Sigmoid colon (tissue), 7 donors: Measurements from ENCODE around the gene TPX2. TPM values are rescaled to one million over a fixed set of nuclear protein-coding genes. Genes with fewer than 3 reads are reported as not detected.

Experiments
- DNase-seq: peaks from one replicate; pipeline ENCODE4 v3.0.0-alpha.2; 2019
- H3K27ac ChIP-seq, 4 donors: fragments of 200-600 bp; sonication (generic); one replicate each; pipeline ENCODE4 v1.5.1; 2016 to 2019; ENCODE audit warnings: mild to moderate bottlenecking in 1 of 4
- H3K27me3 ChIP-seq, 3 donors: fragments of 200-600 bp; sonication (generic); one replicate each; pipeline ENCODE4 v1.5.1; 2019; ENCODE audit warnings: mild to moderate bottlenecking in 1 of 3
- H3K36me3 ChIP-seq, 4 donors: fragments of 200-600 bp; sonication (generic); one replicate each; pipeline ENCODE4 v1.5.1; 2016 to 2019
- H3K4me1 ChIP-seq, 4 donors: fragments of 200-600 bp; sonication (generic); one replicate each; pipeline ENCODE4 v1.5.1; 2017 to 2019
- H3K4me3 ChIP-seq, 4 donors: fragments of 200-600 bp; sonication (generic); one replicate each; pipeline ENCODE4 v1.5.1; 2017 to 2019; ENCODE audit warnings: mild to moderate bottlenecking in 2 of 4, moderate library complexity in 1 of 4
- H3K9me3 ChIP-seq, 4 donors: fragments of 200-600 bp in 3 of 4; sonication (generic) in 3 of 4; one replicate each; pipeline versions ENCODE4 v1.5.1 to v1.6.1; 2013 to 2019
- EP300 ChIP-seq, 4 donors: sonication (generic); formaldehyde crosslinking; IDR thresholded peaks; one replicate each; pipeline ENCODE4 v1.6.1; 2017; ENCODE audit warnings: antibody characterized with exemption in 4 of 4
- POLR2A ChIP-seq, 2 donors: fragments of 450-650 bp; IDR thresholded peaks; one replicate each; pipeline ENCODE4 v1.6.1; 2016; ENCODE audit warnings: antibody characterized with exemption in 2 of 2, mild to moderate bottlenecking in 2 of 2, moderate library complexity in 2 of 2
- POLR2AphosphoS5 ChIP-seq, 4 donors: sonication (generic); formaldehyde crosslinking; IDR thresholded peaks; one replicate each; pipeline ENCODE4 v1.6.1; 2017; ENCODE audit warnings: antibody characterized with exemption in 4 of 4
- WGBS, 2 donors: extraction: QIAGEN DNeasy Blood & Tissue Kit; methylation state at CpG; one replicate each; pipeline ENCODE4 v1.1.7; 2013; 5-methylcytosine and 5-hydroxymethylcytosine counted together
- intact Hi-C: fragments of 100-400 bp; cut with DNase I; formaldehyde crosslinking; loops from one replicate; pipeline ENCODE4 v1.15.1; 2023
- polyA plus RNA-seq, 3 donors: library from polyadenylated mRNA; stranded (reverse); fragments of 200-250 nt; gene quantifications; one replicate each; pipeline ENCODE4 v1.2.3, GENCODE V29; 2013
- total RNA-seq, 4 donors: library from RNA; depleted of rRNA; stranded (reverse); fragments of >200 nt; gene quantifications; one replicate each; pipeline ENCODE4 v1.1.0, GENCODE V29; 2016
- TF ChIP-seq, protein P1 (sequence below), 4 experiments: fragments of 450-650 bp in 3 of 4; fragments of 200-600 bp in 1 of 4; IDR thresholded peaks; one replicate each; pipeline ENCODE4 v1.5.1; 2016 to 2019; ENCODE audit warnings: antibody characterized with exemption in 4 of 4, mild to moderate bottlenecking in 3 of 4, moderate library complexity in 2 of 4
- donor health status: healthy with polysubstance abuse.
- donor health status: Bipolar disorder and iron deficiency.
- donor health status: healthy.

TPX2 gene
- total and polyA plus RNA-seq, 7 donors = 0.36 to 24.0 (median 2.4) TPM; not detected in 2

DNA sequence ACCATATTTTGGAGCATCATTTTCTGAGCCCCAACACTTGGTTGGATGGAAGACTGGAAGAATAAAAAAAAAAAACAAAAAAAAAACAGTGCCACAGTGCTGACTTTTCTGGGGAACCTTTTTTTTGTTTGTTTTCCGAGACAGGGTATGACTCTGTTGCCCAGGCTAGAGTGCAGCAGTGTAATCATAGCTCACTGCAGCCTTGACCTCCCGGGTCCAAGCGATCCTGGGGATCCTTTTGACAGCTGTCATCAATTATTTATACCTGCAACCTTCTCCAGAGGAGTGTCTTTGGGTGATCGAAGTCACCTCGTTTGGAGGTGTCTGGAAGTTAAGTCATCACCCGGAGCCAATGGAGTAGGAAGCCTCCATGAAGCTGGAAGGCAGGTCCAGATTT lies 7.8 kb upstream of the TPX2 start:
- TF ChIP-seq, protein P1, sequence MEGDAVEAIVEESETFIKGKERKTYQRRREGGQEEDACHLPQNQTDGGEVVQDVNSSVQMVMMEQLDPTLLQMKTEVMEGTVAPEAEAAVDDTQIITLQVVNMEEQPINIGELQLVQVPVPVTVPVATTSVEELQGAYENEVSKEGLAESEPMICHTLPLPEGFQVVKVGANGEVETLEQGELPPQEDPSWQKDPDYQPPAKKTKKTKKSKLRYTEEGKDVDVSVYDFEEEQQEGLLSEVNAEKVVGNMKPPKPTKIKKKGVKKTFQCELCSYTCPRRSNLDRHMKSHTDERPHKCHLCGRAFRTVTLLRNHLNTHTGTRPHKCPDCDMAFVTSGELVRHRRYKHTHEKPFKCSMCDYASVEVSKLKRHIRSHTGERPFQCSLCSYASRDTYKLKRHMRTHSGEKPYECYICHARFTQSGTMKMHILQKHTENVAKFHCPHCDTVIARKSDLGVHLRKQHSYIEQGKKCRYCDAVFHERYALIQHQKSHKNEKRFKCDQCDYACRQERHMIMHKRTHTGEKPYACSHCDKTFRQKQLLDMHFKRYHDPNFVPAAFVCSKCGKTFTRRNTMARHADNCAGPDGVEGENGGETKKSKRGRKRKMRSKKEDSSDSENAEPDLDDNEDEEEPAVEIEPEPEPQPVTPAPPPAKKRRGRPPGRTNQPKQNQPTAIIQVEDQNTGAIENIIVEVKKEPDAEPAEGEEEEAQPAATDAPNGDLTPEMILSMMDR (IDR thresholded peaks at IDR 0.05) = no peak
- TF ChIP-seq EP300 (IDR thresholded peaks at IDR 0.05) = no peak
- TF ChIP-seq POLR2AphosphoS5 (IDR thresholded peaks at IDR 0.05) = no peak
- no peak for TF ChIP-seq POLR2A (IDR thresholded peaks at IDR 0.05)
- intact Hi-C loops = no loop called here
- Histone ChIP-seq H3K9me3 (no peaks in the 10 kb centered on the region), H3K27ac (no peak overlapping the region), H3K36me3 (no peaks in the 10 kb centered on the region), H3K4me3 (no peak overlapping the region), H3K4me1 (no peaks in the 10 kb centered on the region), H3K27me3 (no peaks in the 10 kb centered on the region)
- DNase-seq = no peak
- WGBS, 2 donors = 88% methylated on average over 6 of the region's 6 CpGs

DNA sequence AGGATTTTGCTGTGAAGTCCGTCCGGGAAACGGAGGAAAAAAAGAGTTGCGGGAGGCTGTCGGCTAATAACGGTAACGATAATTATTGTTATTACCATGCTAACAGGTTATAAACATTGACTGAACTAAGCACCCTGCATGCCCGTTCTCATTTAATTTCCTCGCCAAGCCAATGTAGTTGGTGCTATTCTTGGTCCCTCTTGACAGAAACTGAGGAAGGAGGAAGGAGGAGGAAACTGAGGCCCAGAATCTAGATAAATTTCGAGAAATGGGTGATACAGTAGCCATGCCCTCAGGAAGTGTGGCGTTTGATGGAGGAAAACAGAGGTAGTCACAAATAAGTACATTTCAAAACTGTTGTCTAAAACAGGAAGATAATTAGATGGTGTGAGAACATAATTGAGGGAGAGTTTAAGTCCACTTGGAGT lies 474 bp downstream of the TPX2 start:
- Histone ChIP-seq H3K27ac (peak overlapping the region in 3 of 4 donors; percentile 74 to 82 (median 78)), H3K27me3 (no peaks in the 10 kb centered on the region), H3K36me3 (no peaks in the 10 kb centered on the region), H3K4me1 (peaks cover 0 to 12% (median 8%) of the 10 kb centered on the region in 4 donors), H3K9me3 (no peaks in the 10 kb centered on the region), H3K4me3 (peak overlapping the region; percentile 40 to 68 (median 62))
- TF ChIP-seq, protein P1 (IDR thresholded peaks at IDR 0.05) = no peak
- TF ChIP-seq POLR2A (IDR thresholded peaks at IDR 0.05) (no peak), EP300 (IDR thresholded peaks at IDR 0.05) (no peak), POLR2AphosphoS5 (IDR thresholded peaks at IDR 0.05) (no peak)
- intact Hi-C loops = no loop called here
- DNase-seq = no peak
- 0 to 1% methylated on average over 11 of the region's 11 CpGs for WGBS, 2 donors

GRCh38 chr20:31740208-31740607 lies 1.1 kb downstream of the TPX2 start:
- no peaks in the 10 kb centered on the region for H3K36me3 ChIP-seq
- intact Hi-C loops = no loop called here
- no peak overlapping the region for H3K4me3 ChIP-seq
- WGBS, 2 donors = 3 to 6% methylated on average over 1 of the region's 1 CpG
- no peaks in the 10 kb centered on the region for H3K9me3 ChIP-seq
- DNase-seq = no peak
- TF ChIP-seq EP300 (IDR thresholded peaks at IDR 0.05) (no peak), POLR2A (IDR thresholded peaks at IDR 0.05) (no peak), POLR2AphosphoS5 (IDR thresholded peaks at IDR 0.05) (no peak)
- TF ChIP-seq, protein P1 (IDR thresholded peaks at IDR 0.05) = no peak
- H3K4me1 ChIP-seq = peaks cover 0 to 12% (median 8%) of the 10 kb centered on the region in 4 donors
- no peaks in the 10 kb centered on the region for H3K27me3 ChIP-seq
- H3K27ac ChIP-seq = no peak overlapping the region

DNA sequence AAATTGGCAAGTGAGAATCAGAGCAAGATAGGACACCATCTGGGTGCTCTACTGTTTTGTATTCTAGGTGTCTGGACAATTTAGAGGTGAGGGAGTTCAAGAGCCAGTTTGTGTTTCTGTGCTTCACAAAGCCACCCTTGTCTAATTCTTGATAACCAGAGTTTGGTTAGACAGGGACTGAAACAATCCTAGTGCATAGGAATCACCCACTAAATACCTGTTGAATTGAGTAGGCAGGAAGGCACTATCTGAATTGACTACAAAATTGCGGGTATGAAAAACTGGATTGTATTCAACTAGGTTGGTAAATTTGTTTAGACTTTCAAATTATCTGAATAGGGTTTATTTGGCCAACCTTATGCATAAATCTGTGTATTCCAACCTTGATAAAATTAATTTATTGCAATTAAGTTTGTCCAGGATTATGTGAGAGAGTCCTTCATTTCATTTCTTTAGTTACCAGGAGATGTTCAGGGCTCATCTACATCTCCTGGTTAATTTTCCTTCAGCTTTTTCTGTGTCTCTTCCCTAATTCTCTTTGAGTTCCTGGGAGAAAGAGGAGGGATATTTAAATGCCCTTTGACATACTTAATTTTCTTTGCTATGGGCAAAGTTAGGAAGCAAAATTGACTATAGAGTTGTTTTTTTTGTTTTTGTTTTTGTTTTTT lies 1.7 kb downstream of the TPX2 start:
- DNase-seq = no peak
- Histone ChIP-seq H3K36me3 (no peaks in the 10 kb centered on the region), H3K27me3 (no peaks in the 10 kb centered on the region), H3K4me1 (peaks cover 0 to 12% (median 8%) of the 10 kb centered on the region in 4 donors), H3K4me3 (no peak overlapping the region), H3K27ac (no peak overlapping the region), H3K9me3 (no peaks in the 10 kb centered on the region)
- TF ChIP-seq, protein P1 (IDR thresholded peaks at IDR 0.05) = no peak
- TF ChIP-seq POLR2A (IDR thresholded peaks at IDR 0.05) (no peak), POLR2AphosphoS5 (IDR thresholded peaks at IDR 0.05) (no peak), EP300 (IDR thresholded peaks at IDR 0.05) (no peak)
- 71 to 80% methylated on average over 1 of the region's 1 CpG for WGBS, 2 donors
- intact Hi-C loops = no loop called here
